HAP-1 (cell line): ENCODE results near the gene MALRD1.

Experiments
- DNase-seq, 2 experiments: peaks; one replicate each; pipeline ENCODE4 v3.0.0-alpha.2; 2016 to 2020; ENCODE audit warnings: low spot score in 2 of 2
- H3K27me3 ChIP-seq: fragments of 250-450 bp; sonication (Bioruptor Pico); 2 replicates; pipeline ENCODE4 v1.5.1; 2020; ENCODE audit warnings: low read depth, mild to moderate bottlenecking, moderate library complexity
- H3K36me3 ChIP-seq: fragments of 250-450 bp; sonication (Bioruptor Pico); replicated peaks from 2 replicates; pipeline ENCODE4 v1.5.1; 2020; ENCODE audit warnings: mild to moderate bottlenecking
- H3K4me1 ChIP-seq: fragments of 250-450 bp; sonication (Bioruptor Pico); 2 replicates; pipeline ENCODE4 v1.5.1; 2020; ENCODE audit warnings: mild to moderate bottlenecking
- H3K4me3 ChIP-seq: fragments of 250-450 bp; sonication (Bioruptor Pico); 2 replicates; pipeline ENCODE4 v1.5.1; 2020; ENCODE audit warnings: mild to moderate bottlenecking, moderate library complexity
- H3K9me3 ChIP-seq: fragments of 250-450 bp; sonication (Bioruptor Pico); 2 replicates; pipeline ENCODE4 v1.5.1; 2020; ENCODE audit warnings: mild to moderate bottlenecking, moderate library complexity
- in situ Hi-C: fragments of 300-500 bp; cut with MboI; formaldehyde crosslinking; loops from 3 replicates; pipeline ENCODE4 v1.14.3; 2020; ENCODE audit warnings: low sequenced_read_pairs, inconsistent platforms, mixed read lengths

Gene MALRD1

DNA sequence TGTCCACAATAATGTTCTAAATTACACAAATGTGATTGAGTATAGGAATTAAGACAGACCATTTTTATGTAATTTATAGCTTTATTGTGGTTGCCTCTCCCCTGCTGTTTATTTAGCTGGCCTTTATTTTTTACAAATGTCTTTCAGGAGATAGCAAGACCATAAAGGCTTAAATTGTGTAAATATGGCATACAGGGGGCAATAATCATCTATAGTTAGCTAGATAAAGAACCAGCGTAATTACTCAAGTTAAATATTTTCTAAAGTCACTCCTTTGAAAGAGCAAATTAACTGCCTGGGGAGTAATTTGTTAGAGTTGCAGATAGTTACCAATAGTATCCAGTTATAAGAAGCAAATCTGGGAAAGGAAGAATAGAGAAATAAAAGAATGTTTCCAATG, at the start of gene MALRD1:
TSS of gene MALRD1 (plus strand) at position 313 of the 400 bp plus-strand sequence. CDS start 138 bp downstream, outside the sequence.
- DNase-seq: no peak
- Histone ChIP-seq H3K4me1 (no peaks in the 10 kb centered on the region), H3K36me3 (no peaks in the 10 kb centered on the region), H3K27me3 (peaks cover 3% of the 10 kb centered on the region; the same call in 1 of the 2 replicates), H3K4me3 (no peak within 1 kb of the TSS), H3K9me3 (no peaks in the 10 kb centered on the region)
- in situ Hi-C loops: no loop called here

DNA sequence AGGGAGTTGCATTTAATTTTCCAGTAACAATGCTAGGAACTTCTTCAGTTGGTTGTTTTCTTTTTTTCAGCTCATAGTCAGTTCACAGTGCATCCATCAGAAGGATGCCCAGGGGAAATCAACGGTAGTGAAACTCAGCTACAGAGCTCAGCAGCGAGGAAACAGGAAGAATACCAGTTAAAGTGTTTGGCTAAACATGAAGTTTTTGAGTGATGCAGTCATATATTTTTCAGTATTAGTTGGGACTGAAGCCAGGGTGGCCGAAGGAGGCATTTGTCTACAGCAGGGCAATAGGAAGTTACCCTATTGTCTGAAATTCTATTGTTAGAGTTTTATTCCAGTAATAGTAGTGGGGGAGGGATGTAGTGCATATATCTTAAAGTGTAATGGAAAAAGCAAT, 45.3 kb upstream of the MALRD1 start:
- Histone ChIP-seq H3K36me3 (no peaks in the 10 kb centered on the region), H3K4me3 (no peak overlapping the region), H3K27me3 (no peaks in the 10 kb centered on the region), H3K4me1 (no peaks in the 10 kb centered on the region), H3K9me3 (no peaks in the 10 kb centered on the region)
- in situ Hi-C loops: no loop called here
- DNase-seq: no peak

DNA sequence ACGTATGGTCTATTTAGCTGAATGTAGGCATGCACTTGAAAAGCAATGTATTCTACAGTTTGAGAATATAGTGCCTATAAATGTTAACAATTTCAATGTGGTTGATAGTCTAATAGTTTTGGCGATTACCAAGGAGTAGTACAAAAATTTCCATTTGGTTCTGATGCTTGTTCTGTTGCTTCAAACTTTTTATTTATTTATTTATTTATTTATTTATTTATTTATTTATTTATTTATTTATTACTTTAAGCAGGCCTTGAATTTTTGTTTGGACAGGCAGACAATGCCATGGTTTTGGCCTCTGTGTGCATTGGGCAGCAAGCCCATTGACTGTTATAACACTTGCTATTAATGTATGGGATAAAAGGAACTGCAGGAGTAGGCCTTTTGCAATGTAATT, 36.5 kb upstream of the MALRD1 start:
- H3K4me1 ChIP-seq: no peaks in the 10 kb centered on the region
- in situ Hi-C loops: no loop called here
- H3K36me3 ChIP-seq: no peaks in the 10 kb centered on the region
- H3K4me3 ChIP-seq: no peak overlapping the region
- H3K27me3 ChIP-seq: no peaks in the 10 kb centered on the region
- H3K9me3 ChIP-seq: no peaks in the 10 kb centered on the region
- DNase-seq: no peak

DNA sequence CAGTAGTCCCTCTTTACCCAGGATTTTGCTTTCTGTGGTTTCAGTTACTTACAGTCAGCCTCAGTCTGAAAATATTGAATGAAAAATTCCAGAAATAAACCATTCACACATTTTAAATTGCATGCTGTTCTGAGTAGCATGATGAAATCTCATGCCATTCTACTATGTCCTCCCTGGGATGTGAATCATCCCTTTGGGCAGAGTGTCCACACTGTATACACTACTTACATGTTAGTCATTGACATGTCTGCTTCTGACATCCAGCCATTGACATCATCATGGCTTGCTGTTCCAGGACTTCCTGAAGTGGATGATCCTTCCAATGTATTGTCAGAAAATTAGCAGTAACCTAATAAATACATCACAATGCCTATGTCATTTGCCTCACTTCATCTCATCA, 34.6 kb upstream of the MALRD1 start:
- in situ Hi-C loops: no loop called here
- DNase-seq: no peak
- H3K27me3 ChIP-seq: no peaks in the 10 kb centered on the region
- no peaks in the 10 kb centered on the region for H3K4me1 ChIP-seq
- H3K36me3 ChIP-seq: no peaks in the 10 kb centered on the region
- no peaks in the 10 kb centered on the region for H3K9me3 ChIP-seq
- H3K4me3 ChIP-seq: no peak overlapping the region

DNA sequence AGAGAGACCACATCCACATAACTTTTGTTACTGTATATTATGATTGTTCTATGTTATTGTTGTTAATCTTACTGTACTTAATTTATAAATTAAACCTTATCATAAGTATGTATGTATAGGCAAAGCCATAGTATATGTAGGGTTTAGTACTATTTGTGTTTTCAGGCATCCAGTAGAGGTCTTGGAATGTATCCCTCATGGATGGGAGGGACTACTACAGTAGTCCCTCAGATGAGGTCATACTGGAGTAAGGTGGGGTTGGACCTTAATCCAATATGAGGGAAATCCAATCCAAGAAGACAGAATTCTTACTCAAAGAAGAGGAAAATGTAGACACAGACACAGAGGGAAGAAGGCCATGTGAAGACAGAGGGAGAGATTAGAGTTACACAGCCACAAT, 34.1 kb upstream of the MALRD1 start:
- Histone ChIP-seq H3K27me3 (no peaks in the 10 kb centered on the region), H3K4me1 (no peaks in the 10 kb centered on the region), H3K9me3 (no peaks in the 10 kb centered on the region), H3K36me3 (no peaks in the 10 kb centered on the region), H3K4me3 (no peak overlapping the region)
- in situ Hi-C loops: no loop called here
- no peak for DNase-seq

DNA sequence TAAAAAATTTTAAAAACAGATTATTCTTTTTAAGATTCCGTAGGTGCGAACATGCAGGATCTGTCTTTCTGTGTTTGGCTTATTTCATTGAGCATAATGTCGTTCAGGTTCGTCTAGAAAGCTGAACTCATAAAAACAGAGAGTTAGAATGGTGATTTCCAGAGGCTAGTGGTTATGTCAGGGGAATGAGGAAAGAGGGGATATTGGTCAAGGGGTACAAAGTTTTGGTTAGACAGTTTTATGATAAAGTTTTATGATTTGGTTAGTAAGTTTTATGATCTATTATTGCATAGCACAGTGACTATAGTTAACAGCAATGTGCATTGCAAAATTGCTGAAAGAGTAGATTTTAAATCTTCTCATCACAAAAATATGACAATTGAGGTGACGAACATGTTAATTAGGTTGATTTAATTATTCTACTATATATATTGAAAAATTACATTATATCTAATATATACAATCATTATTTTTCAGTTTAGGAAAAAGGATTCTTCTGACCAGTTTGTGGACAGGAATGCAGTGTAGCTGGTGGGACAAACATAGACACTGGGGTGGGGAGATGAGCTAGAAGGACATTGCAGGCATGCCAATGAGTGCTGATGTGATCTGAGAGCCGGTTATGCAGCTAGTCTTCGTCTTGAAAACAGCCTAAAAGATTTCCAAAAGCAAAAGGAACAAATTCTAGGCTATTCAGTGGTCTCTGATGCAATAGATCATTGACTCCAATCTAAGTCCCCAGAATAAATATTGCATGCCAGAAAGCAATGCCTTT, 31.3 kb upstream of the MALRD1 start:
- Histone ChIP-seq H3K4me1 (no peaks in the 10 kb centered on the region), H3K4me3 (no peak overlapping the region), H3K36me3 (no peaks in the 10 kb centered on the region), H3K27me3 (no peaks in the 10 kb centered on the region), H3K9me3 (no peaks in the 10 kb centered on the region)
- in situ Hi-C loops: no loop called here
- no peak for DNase-seq

DNA sequence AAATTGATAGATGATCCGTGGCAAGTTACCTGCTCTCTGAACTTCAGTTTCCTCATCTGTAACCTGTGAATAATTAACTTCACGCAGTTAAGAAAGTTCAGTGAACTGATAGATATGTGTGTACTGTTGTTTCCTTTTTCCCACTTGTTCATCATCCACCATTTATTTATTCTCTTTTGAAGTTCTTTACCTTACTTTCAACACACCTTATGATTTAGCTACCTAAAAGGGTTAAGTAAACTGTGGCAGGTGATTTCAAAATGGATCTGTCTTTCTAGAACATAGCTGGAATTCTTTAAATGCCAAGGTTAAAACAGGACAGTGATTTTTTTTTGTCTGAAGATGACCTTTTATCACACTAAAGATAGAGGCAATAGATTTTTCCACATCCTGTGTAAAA, 27.4 kb upstream of the MALRD1 start:
- DNase-seq: no peak
- in situ Hi-C loops: no loop called here

DNA sequence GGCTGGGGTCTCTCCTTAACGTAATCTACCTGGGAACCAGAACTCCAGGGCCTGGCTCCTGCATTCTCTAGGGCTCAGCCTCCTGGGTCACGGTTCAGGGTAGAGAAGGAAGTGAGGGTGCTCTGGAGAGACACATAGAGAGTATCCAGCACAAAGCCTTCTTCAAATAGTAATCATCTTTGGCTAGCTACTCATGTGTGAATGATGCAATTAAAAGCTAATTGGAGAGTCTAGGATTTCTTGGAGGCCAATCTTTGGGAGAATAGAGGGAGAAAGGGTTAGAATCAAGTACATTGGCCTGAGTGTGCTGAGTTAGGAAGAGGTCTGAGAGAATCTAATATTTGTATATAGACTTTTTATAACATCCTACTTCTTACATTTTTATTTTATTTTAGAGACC, 24.0 kb upstream of the MALRD1 start:
- Histone ChIP-seq H3K4me3 (no peak overlapping the region), H3K9me3 (no peaks in the 10 kb centered on the region), H3K36me3 (no peaks in the 10 kb centered on the region), H3K27me3 (no peaks in the 10 kb centered on the region), H3K4me1 (no peaks in the 10 kb centered on the region)
- in situ Hi-C loops: no loop called here
- DNase-seq: no peak

More for the DNA sequence above, 27.4 kb upstream of the MALRD1 start:
- H3K4me1 ChIP-seq: no peaks in the 10 kb centered on the region
- H3K4me3 ChIP-seq: no peak overlapping the region
- H3K27me3 ChIP-seq: no peaks in the 10 kb centered on the region
- no peaks in the 10 kb centered on the region for H3K36me3 ChIP-seq
- H3K9me3 ChIP-seq: no peaks in the 10 kb centered on the region

DNA sequence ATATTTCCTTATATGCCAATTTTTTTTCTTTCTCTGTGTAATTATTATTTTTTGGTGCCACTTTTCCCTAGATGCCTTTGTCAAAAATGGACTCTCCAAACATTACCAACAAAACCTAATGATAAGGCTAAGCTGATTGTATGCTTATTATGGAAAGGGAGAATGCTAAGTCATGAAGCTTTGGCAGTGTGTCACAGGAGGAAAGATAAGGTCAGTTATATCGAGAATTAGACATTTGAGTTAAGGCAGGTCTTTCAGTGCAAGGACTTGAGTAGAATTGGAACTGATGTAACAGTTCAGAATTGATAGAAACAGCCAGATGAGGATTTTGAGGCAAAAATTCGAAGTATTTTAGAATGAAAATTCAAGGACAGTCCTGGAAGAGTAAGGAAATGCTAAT, 16.8 kb upstream of the MALRD1 start:
- no peaks in the 10 kb centered on the region for H3K36me3 ChIP-seq
- no peaks in the 10 kb centered on the region for H3K4me1 ChIP-seq
- no peaks in the 10 kb centered on the region for H3K9me3 ChIP-seq
- H3K27me3 ChIP-seq: no peaks in the 10 kb centered on the region
- H3K4me3 ChIP-seq: no peak overlapping the region
- in situ Hi-C loops: no loop called here
- no peak for DNase-seq

DNA sequence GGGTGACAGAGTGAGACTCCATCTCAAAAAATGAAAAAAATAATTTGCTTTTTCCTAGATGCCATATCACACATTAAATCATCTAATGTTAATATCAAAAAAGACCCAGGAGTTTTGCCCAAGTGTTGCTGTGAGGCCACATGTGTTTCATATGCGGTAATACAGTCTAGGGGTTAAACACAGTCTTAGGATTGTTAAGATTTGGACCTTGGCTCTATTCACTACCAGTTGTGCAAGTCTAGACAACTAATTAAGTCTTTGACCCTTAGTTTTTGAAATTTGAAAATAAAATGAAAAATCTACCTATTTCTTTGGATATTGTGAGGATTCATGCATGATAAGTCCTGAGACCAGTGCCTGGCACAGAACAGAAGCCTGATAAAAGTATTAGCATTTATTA, 14.9 kb upstream of the MALRD1 start:
- in situ Hi-C loops: no loop called here

DNA sequence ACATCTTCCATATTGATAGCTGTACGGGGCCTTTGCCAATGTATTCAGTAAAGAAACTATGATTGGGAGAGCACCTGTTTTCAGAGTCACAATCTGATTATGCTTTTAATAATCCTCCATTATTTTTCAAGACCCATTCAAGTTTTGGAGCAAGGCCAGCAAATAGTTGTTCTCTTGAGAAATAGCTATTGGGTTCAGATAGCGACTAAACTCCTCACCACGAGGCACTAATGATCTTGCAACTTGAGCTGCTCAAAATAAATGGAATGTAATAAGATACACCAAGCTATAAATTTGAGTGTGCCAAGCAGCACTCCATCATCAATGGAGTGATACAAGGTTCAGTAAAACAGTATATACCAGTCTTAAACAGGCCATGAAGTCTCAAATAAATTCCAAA, 7.4 kb upstream of the MALRD1 start:
- no peaks in the 10 kb centered on the region for H3K4me1 ChIP-seq
- H3K36me3 ChIP-seq: no peaks in the 10 kb centered on the region
- in situ Hi-C loops: no loop called here
- no peaks in the 10 kb centered on the region for H3K9me3 ChIP-seq
- H3K4me3 ChIP-seq: no peak overlapping the region
- peaks cover 3% of the 10 kb centered on the region; the same call in 1 of the 2 replicates for H3K27me3 ChIP-seq
- no peak for DNase-seq

More for the DNA sequence above, 14.9 kb upstream of the MALRD1 start:
- no peak for DNase-seq
- Histone ChIP-seq H3K36me3 (no peaks in the 10 kb centered on the region), H3K4me1 (no peaks in the 10 kb centered on the region), H3K4me3 (no peak overlapping the region), H3K27me3 (no peaks in the 10 kb centered on the region), H3K9me3 (no peaks in the 10 kb centered on the region)

DNA sequence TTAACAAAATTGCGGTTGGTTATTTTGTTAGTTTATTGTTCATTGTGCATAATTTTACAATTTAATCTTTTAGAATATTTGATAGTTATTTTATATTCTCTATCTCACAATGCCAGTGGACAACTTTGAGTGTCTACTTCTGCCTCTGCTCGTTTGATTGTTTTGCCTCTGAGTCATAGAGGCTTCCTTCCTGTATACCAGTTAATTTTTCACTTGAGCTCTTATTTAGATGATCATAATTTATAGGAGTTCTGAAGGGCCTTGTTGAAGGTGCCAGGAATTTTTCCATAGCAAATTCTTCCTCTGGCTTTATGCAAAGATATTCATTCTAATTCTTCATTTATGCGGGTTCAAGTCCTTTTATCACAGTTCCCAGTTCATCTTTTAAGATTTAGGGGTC, 5.2 kb upstream of the MALRD1 start:
- in situ Hi-C loops: no loop called here
- Histone ChIP-seq H3K4me3 (no peak overlapping the region), H3K4me1 (no peaks in the 10 kb centered on the region), H3K36me3 (no peaks in the 10 kb centered on the region), H3K27me3 (peaks cover 3% of the 10 kb centered on the region; the same call in 1 of the 2 replicates), H3K9me3 (no peaks in the 10 kb centered on the region)
- DNase-seq: no peak

DNA sequence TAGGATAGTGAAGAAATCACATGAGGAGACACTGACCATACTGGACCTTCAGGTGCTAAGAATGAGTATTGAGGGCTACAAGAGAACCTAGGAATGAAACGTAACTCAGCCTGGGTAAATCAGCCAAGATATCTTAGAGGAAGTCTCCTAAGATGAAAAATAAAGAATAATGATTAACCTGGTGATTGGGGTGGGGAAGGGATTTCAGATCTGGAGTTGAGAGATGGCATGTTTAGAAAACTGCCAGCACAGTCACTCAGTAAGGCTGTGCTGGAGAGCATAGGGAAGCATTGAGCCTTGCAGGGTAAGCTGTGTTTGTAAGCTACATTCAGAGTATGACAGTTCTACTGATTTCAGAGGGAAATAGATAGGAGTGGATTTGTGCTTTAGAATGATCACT, 1.9 kb upstream of the MALRD1 start:
- no peaks in the 10 kb centered on the region for H3K36me3 ChIP-seq
- no peak overlapping the region for H3K4me3 ChIP-seq
- H3K27me3 ChIP-seq: peaks cover 3% of the 10 kb centered on the region; the same call in 1 of the 2 replicates
- no peaks in the 10 kb centered on the region for H3K9me3 ChIP-seq
- in situ Hi-C loops: no loop called here
- no peak for DNase-seq
- H3K4me1 ChIP-seq: no peaks in the 10 kb centered on the region

DNA sequence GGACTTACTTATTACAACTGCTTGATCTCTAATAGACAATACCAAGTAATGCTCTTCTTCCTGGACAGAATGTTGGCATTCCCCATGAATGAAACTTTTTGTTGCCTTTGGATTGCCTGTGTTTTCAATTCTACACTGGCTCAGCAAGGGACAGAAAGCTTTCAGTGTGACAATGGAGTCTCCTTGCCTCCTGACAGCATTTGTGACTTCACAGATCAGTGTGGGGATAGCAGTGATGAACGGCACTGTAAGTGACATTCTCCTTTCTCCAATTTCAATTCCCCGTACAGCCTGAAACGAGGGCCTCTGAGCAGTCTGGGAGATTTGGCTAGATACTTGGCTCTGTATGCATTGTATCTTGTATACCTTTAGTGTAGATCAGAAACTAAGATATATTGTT, 290 bp downstream of the MALRD1 start:
- DNase-seq: no peak
- Histone ChIP-seq H3K36me3 (no peaks in the 10 kb centered on the region), H3K27me3 (peaks cover 3% of the 10 kb centered on the region; the same call in 1 of the 2 replicates), H3K4me3 (no peak overlapping the region), H3K4me1 (no peaks in the 10 kb centered on the region), H3K9me3 (no peaks in the 10 kb centered on the region)
- in situ Hi-C loops: no loop called here

DNA sequence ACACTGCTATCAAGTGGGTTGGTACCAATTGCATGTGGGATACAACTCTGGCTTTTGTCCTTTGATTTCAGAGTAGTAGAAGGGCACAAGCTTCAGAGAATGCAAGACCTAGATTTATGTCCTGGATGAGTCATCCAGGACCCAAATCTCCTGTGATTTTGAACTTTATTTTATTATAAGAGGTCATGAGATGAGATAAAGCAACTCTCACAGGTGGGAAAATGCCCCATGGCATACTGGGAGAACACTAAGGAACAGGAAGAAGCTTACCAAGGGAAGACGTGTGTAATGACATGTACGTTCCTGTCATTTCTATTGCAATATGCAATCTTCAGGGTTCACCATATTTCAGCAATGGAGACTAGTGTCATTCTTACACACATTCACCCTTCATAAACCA, 966 bp downstream of the MALRD1 start:
- DNase-seq: no peak
- Histone ChIP-seq H3K4me1 (no peaks in the 10 kb centered on the region), H3K27me3 (peaks cover 3% of the 10 kb centered on the region; the same call in 1 of the 2 replicates), H3K36me3 (no peaks in the 10 kb centered on the region), H3K9me3 (no peaks in the 10 kb centered on the region), H3K4me3 (no peak overlapping the region)
- in situ Hi-C loops: no loop called here
